Urothelium cell line (cell line): ENCODE measurements around the gene PLXNB2.
A peak's percentile ranks its signal among the peaks of the same experiment; 100 is the strongest.

Source experiments
- DNase-seq: peaks from one replicate; pipeline ENCODE4 v3.0.0; 2011; ENCODE audit warnings: low spot score, mixed read lengths
- FAIRE-seq: peaks from 2 replicates; lab custom pipeline; 2011; peaks lifted over from hg19 to GRCh38; lab: Jason Lieb, UNC

Gene PLXNB2

GRCh38 chr22:50253046-50253915 lies 54.2 kb downstream of the PLXNB2 start:
- FAIRE-seq (no peak), DNase-seq (no peak)

DNA sequence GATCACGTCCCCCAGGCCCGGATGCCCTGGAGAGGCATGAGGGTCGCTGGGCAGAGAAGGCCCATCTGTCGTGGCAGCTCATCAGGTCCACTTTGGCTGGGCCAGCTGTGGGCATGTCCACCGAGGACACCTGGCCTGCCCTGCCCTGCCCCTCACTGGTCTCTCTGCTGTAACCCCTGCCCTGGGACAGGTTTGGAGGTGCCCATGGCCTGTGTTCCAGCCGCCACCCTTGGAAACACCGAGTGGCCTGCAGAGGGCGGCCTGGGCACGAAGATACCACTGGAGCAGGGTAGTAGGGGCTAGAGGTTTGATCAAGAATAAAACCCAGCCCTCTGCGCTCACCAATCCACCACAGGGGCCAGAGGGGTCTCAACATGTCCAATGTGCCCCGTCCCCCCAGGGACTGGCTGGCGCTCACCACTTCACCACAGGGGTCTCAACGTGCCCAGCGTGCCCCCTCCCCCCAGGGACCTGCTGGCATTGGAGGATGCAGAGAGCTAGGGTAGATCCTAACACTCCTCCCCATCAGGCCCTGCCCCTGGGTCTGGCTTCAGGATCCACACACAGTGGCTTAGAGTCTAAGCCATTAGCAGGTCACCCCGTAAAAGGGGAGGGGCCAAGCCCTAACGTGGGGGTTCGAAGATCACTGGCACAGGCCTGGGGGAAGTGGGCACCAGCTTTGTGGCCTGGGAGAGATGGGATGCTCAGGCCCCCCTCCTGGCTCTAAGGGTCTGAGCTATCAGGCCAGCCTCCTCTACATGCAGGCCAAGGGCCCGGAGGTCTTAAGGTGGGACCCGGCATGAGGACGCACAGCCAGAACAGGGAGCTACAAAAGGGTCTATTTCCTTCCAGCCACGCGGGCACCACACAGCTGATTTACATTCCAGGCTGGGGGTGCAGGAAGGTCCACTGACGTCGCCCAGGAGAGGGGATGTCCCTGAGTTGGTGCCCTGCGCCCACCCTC lies 55.1 kb downstream of the PLXNB2 start:
- FAIRE-seq (no peak), DNase-seq (peak; percentile 66)

DNA sequence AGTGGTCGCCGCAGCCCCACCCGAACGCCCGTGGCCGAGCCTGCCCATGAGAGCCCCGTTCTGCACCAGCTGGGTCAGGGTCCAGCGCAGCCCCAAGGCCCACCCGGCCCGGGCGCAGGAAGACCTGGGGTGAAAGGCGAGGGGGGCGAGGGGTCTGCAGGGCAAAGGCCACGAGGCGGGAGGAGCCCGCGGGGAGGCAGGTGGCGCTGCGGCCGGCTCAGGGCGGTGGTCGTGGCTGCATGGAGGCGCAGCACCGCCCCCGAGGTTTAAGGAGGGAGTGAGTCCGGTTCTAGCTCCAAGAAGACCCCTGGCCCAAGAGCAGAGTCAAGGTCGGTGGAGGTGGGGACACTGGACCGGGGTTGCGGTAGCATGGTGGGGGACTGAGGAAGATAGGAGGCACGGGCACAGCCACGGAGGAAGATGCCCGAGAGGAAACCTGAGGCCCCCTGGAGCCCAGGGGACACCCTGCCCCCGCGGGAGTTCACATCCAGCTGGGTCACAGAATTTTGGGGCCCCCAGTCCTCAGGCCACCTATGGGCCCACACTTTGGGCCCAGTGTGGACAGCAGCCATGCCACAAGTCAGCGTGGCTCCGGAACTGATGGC lies 55.9 kb downstream of the PLXNB2 start:
- FAIRE-seq (no peak), DNase-seq (no peak)

DNA sequence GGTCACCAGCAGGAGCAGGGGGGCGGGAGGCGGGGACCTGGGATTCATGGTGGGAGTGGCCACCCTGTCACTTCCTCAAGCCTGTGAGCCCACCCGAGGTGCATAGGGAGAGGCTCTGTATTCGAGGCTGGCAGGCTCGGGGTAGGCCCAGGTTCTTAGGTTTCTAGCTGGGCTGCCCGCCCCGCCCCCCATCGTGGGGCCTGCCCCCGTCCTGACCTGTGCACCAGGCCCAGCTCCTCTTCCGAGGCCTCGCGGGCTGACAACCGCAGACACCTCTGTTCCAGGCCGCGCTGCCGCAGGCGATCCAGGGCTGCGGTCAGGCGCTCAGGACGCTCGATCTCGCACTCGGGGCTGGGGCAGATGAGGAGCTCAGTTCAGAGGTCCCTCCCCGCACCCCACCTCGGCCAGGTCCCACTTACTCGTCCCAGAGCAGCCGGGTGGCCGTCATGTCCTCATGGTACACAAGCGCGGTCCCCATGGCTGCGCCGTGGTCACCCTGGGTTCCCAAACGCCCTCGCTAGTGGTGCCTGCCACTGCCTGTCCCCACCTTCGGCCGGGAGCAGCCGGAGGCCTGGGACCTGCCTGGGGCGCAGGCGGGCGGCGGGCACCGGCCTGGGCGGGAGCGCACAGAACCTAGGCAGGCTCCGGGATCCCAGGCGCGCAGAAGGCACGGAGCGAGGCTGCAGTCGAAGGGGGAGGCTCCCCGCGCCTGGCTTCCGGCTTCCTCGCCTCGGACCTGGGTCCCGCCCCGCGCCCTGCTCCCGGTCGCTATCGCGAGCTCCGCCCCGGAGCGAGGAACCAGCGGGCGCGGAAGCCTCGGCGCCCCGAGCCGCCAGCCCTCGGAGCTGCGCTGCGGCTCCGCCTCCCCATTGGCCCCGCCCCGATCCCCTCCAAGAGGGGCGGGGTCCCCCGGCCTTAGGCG lies 56.6 kb downstream of the PLXNB2 start, which contains the start of gene HDAC10:
Gene HDAC10 (minus strand): TSS at position 711 of the 922 bp plus-strand sequence. CDS start 233 bp downstream, at position 478.
- peak; percentile 73 for DNase-seq
- FAIRE-seq, result peak; percentile 42

DNA sequence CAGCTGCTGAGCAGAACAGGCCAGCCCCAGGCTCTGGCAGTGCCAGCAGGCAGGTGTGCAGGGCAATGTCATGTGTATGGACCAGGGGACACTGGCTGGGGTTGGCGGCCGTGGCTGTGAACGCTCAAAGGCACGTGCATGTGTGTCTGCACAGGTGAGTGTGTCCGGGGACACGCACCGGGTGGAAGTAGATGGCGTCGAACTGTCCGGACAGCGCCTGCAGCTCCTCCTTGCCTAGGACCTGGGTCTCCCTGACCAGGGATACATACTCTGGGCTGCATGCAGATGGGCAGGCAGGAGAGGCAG lies 57.2 kb downstream of the PLXNB2 start:
- FAIRE-seq (no peak), DNase-seq (no peak)

GRCh38 chr22:50249341-50250248 lies 57.9 kb downstream of the PLXNB2 start:
- FAIRE-seq (no peak), DNase-seq (no peak)

- FAIRE-seq, result no peak
- DNase-seq, result no peak
These were observed 59.0 kb downstream of the PLXNB2 start for GRCh38 chr22:50248196-50249081.

DNA sequence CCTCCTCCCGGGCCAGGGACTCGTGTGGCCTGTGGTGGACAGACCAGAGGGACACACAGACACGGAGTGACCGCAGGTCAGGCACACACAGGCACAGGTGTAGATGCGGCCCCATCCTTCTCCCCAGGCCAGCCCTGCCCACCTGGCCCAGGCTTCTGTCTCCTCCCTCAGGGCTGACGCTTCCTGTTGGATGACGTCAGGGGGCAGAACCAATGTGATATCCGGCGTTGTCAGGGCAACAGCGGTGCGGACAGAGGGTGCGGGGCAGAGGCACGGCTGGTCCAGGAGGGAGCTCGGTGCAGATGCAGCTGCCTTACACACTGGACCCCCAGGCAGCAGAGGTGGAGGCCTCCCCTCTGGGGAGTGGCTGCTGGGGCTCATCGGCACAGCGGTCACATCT lies 59.7 kb downstream of the PLXNB2 start:
- DNase-seq (no peak), FAIRE-seq (peak; percentile 68)

DNA sequence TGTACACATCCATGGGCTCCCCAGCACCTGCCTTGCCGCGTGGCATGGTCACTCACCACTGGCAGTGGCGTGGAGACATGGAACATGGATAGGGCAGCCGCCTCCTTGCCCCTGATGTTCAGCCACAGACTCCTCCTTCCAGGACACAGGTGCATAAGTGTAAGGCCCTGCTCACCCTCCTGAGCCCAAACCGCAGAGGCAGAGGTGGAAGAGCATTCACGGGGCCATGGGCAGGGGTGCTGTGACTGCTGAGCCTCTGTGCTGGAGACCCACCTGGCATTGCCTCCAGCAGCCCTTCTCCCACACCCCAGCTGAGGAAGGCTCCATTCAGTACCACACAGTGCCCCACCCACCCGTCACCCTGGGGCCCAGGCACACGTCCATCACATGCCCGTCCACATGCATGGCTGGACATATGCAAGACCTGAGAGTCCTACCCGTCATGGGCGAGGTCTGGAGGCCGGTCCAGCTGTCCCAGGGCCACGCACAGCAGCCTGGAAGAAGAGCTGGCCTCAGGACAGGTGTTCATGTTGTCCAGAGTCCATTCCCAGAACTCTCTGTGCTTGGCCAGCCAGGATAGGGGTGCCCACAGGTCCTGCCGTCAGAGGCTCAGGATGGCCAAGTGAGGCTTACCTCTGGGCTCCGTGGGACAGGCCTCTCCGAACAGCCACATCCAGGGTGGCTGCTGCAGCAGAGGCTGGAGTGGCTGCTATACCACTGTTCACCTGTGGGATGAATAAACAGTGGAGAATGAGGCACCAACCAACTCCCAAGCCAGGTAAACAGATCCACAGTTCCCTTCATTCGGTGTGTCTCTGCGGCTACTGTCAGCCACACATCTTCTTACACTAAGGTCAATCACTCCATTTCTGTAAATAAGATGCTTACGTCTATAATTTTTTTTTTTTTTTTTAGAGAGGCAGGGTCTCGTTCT lies 60.9 kb downstream of the PLXNB2 start:
- FAIRE-seq (peak; percentile 52), DNase-seq (no peak)

GRCh38 chr22:50245214-50246072 lies 62.0 kb downstream of the PLXNB2 start:
- DNase-seq (no peak), FAIRE-seq (no peak)

DNA sequence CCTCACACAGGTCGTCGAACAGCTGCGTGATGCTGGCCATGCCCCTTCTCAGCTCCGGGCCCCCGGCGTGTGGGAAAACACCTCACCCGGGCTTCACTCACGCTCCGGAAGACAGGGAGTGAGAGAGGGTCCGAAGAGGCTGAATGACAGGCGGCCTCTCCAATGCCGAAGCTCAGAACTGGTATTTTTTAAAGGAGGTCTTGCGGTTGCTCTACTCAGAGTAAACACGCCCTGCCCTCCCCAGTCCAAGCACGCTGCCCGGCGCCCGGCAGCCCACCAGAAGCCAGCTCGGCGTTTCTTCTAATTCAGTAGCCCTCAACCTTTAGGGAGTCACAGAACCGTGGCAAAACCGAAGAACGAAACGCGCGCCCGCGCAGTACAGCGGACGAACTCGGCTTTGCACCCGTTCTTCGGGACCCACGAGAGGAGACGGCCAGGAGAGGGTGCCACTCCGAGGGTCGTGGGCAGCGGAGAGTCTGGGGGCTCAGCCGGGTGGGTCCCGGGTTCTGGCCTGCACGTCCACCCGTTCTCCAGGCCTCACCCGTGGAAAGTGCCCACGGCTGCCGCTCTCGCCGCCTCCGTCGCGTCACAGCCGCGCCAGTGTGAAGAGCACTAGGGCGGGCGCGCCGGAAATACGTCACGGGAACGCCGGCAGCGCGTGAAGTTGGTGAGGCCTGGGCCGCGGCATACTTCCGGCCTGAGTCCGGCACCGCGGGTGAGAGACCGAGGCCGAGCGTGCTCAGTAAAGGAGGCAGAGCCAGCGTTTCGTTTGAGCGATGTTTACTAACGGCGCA lies 62.8 kb downstream of the PLXNB2 start, which contains the start of gene TUBGCP6:
Gene TUBGCP6 (minus strand): TSS at position 604 of the 794 bp plus-strand sequence. CDS start 564 bp downstream, at position 40.
- FAIRE-seq, result peak; percentile 98
- peak; percentile 97 for DNase-seq

- no peak for FAIRE-seq
These were observed 63.6 kb downstream of the PLXNB2 start for GRCh38 chr22:50243685-50244419.

GRCh38 chr22:50242406-50242949 lies 65.0 kb downstream of the PLXNB2 start:
- FAIRE-seq, result peak; percentile 35

More at GRCh38 chr22:50243685-50244419, 63.6 kb downstream of the PLXNB2 start:
- no peak for DNase-seq

GRCh38 chr22:50238755-50239154 lies 68.7 kb downstream of the PLXNB2 start:
- DNase-seq, result no peak
- no peak for FAIRE-seq

More at GRCh38 chr22:50242406-50242949, 65.0 kb downstream of the PLXNB2 start:
- DNase-seq, result no peak
